ENCODE measurements around the gene ARFGAP1. TPM values are rescaled to one million over a fixed set of nuclear protein-coding genes. Genes with fewer than 3 reads are reported as not detected.

Gene ARFGAP1
- total and polyA plus RNA-seq, 10 of the 15 experiments (the other 5 are each of a cell fraction or from before 2014, with no cell fraction given), result 0.45 to 79.9 (median 30.8) TPM

DNA sequence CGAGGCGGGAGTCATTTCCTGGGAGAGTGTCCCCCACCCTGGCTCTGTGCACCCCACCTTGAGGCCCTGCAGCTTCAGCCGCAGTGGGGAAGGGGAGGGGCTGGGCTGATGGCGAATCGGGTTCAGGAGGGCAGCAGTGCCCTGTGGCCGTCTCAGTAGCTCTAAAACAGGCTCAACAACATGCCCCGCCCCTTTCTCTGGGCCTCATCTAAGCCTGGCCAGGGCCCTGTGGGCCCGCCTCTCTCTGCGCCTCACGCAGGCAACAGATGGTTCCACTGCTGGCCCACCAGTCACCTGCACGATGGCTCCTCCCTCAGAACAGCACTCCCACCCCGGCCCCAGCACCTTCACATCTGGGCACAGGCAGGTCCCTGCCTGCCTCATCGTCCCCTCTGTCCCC, 58.3 kb downstream of the ARFGAP1 start (continued):
- TF ChIP-seq BMI1 (IDR thresholded peaks at IDR 0.05; ENCODE audit: borderline replicate concordance) (no peak), IKZF2 (IDR thresholded peaks at IDR 0.05) (no peak), DPF2 (IDR thresholded peaks at IDR 0.05) (no peak), RCOR1 (conservative IDR thresholded peaks at IDR 0.05; ENCODE audit: low read depth, low read length) (no peak)

- Histone ChIP-seq H3K36me3 (ENCODE audit: control insufficient read depth in 2 of 2, insufficient read depth in 2 of 2, low read length in 1 of 2) (no peaks in the 10 kb centered on the region), H3K4me2 (ENCODE audit: control insufficient read depth, insufficient read depth) (no peak overlapping the region), H3K4me1 (ENCODE audit: control insufficient read depth, insufficient read depth, low read length) (no peaks in the 10 kb centered on the region; the same call in 1 of the 2 replicates), H3K9me3 (replicated peaks; ENCODE audit: control insufficient read depth, insufficient read depth, low read length) (peaks cover 2% of the 10 kb centered on the region; the same call in 2 of the 3 replicates), H2AFZ (ENCODE audit: control insufficient read depth, low read depth, low read length) (no peak overlapping the region), H3K79me2 (ENCODE audit: control insufficient read depth, insufficient read depth, low read length) (no peaks in the 10 kb centered on the region), H3K27me3 (replicated peaks in 1 of 2; ENCODE audit: control insufficient read depth in 2 of 2, insufficient read depth in 2 of 2, low read length in 1 of 2) (no peaks in the 10 kb centered on the region), H4K20me1 (ENCODE audit: control insufficient read depth, insufficient read depth) (no peaks in the 10 kb centered on the region), H3K9ac (ENCODE audit: control insufficient read depth, insufficient read depth, low read length) (no peak overlapping the region), H3K27ac (ENCODE audit: control insufficient read depth, insufficient read depth) (no peak overlapping the region), H3K4me3 (no peak overlapping the region)
- no peak for FAIRE-seq
- ATAC-seq, result no peak
- DNase-seq (ENCODE audit: low read depth, low spot score), result no peak
- ChIA-PET CTCF (no interaction called here), SMC1A (ENCODE audit: uncharacterized antibody, unreplicated experiment) (no interaction called here), RAD21 (ENCODE audit: unreplicated experiment) (no interaction called here), POLR2A (no interaction called here)
- intact Hi-C loops (cut with micrococcal nuclease; ENCODE audit: unreplicated experiment), result no loop called here
- 51% methylated on average over 8 of the region's 8 CpGs for WGBS (ENCODE audit: insufficient coverage, insufficient replicate concordance, low lambda C conversion rate, missing lambda C conversion rate)
- in situ Hi-C loops (cut with MboI), result no loop called here
- no TSS peak for BruUV-seq (replicated peaks)
- TF ChIP-seq, protein P1, sequence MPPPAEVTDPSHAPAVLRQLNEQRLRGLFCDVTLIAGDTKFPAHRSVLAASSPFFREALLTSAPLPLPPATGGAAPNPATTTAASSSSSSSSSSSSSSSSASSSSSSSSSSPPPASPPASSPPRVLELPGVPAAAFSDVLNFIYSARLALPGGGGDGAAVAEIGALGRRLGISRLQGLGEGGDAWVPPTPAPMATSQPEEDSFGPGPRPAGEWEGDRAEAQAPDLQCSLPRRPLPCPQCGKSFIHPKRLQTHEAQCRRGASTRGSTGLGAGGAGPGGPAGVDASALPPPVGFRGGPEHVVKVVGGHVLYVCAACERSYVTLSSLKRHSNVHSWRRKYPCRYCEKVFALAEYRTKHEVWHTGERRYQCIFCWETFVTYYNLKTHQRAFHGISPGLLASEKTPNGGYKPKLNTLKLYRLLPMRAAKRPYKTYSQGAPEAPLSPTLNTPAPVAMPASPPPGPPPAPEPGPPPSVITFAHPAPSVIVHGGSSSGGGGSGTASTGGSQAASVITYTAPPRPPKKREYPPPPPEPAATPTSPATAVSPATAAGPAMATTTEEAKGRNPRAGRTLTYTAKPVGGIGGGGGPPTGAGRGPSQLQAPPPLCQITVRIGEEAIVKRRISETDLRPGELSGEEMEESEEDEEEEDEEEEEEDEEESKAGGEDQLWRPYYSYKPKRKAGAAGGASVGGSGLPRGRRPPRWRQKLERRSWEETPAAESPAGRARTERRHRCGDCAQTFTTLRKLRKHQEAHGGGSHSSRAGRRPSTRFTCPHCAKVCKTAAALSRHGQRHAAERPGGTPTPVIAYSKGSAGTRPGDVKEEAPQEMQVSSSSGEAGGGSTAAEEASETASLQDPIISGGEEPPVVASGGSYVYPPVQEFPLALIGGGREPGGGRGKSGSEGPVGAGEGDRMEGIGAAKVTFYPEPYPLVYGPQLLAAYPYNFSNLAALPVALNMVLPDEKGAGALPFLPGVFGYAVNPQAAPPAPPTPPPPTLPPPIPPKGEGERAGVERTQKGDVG (CRISPR knock-in tag; IDR thresholded peaks at IDR 0.05), result no peak
- TF ChIP-seq, protein P2, sequence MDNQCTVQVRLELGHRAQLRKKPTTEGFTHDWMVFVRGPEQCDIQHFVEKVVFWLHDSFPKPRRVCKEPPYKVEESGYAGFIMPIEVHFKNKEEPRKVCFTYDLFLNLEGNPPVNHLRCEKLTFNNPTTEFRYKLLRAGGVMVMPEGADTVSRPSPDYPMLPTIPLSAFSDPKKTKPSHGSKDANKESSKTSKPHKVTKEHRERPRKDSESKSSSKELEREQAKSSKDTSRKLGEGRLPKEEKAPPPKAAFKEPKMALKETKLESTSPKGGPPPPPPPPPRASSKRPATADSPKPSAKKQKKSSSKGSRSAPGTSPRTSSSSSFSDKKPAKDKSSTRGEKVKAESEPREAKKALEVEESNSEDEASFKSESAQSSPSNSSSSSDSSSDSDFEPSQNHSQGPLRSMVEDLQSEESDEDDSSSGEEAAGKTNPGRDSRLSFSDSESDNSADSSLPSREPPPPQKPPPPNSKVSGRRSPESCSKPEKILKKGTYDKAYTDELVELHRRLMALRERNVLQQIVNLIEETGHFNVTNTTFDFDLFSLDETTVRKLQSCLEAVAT (IDR thresholded peaks at IDR 0.05), result no peak
- TF ChIP-seq, protein P3, sequence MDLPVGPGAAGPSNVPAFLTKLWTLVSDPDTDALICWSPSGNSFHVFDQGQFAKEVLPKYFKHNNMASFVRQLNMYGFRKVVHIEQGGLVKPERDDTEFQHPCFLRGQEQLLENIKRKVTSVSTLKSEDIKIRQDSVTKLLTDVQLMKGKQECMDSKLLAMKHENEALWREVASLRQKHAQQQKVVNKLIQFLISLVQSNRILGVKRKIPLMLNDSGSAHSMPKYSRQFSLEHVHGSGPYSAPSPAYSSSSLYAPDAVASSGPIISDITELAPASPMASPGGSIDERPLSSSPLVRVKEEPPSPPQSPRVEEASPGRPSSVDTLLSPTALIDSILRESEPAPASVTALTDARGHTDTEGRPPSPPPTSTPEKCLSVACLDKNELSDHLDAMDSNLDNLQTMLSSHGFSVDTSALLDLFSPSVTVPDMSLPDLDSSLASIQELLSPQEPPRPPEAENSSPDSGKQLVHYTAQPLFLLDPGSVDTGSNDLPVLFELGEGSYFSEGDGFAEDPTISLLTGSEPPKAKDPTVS (IDR thresholded peaks at IDR 0.05; ENCODE audit: low read depth, low read length), result no peak
- TF ChIP-seq PBX3 (IDR thresholded peaks at IDR 0.05; ENCODE audit: insufficient replicate concordance, low read depth, low read length), result no peak
- no peak for TF ChIP-seq TBL1XR1 (IDR thresholded peaks at IDR 0.05; ENCODE audit: low read depth, low read length)
Measured at GRCh38 chr20:63331741-63332400, 59.3 kb downstream of the ARFGAP1 start.

Data from GM12878 (cell line).